GM12878 (cell line): ENCODE measurements around the gene AMMECR1.

ENCODE experiments used
- ASH2L ChIP-seq: fragments of 300-600, 200-600 bp; sonication (generic); IDR thresholded peaks from 2 replicates; pipeline ENCODE4 v1.6.1; 2017; ENCODE audit warnings: low read depth, mild to moderate bottlenecking, borderline replicate concordance
- SMARCA5 ChIP-seq: fragments of 450-650 bp; IDR thresholded peaks from 2 replicates; pipeline ENCODE4 v1.6.1; 2017; ENCODE audit warnings: mild to moderate bottlenecking

GRCh38 chrX:110180928-110181310, 137.0 kb downstream of the AMMECR1 start:
- no peak for TF ChIP-seq SMARCA5
- no peak for TF ChIP-seq ASH2L
